NCI-H1048 (cell line): ENCODE results near the gene ESYT2.
"Not testable (repeated sequence)": the region's sequence is repeated elsewhere in the genome, so short reads cannot be mapped to it uniquely, and the experiment has no call there.

ENCODE experiments used
- DNase-seq: peaks from one replicate; lab custom pipeline; 2025; lab: John Stamatoyannopoulos, UW

The ESYT2 gene

GRCh38 chr7:158698657-158699195, 130.6 kb downstream of the ESYT2 start:
- DNase-seq, result no peak

GRCh38 chr7:158697597-158697996, 131.7 kb downstream of the ESYT2 start:
- not testable (repeated sequence) for DNase-seq

- no peak for DNase-seq
These were observed 133.4 kb downstream of the ESYT2 start for GRCh38 chr7:158695726-158696452.

GRCh38 chr7:158695056-158695455, 134.3 kb downstream of the ESYT2 start:
- DNase-seq, result no peak

- DNase-seq, result no peak
These were observed 134.7 kb downstream of the ESYT2 start for GRCh38 chr7:158694650-158695049.

GRCh38 chr7:158689488-158689887, 139.8 kb downstream of the ESYT2 start:
- DNase-seq, result no peak

GRCh38 chr7:158687406-158687805, 141.9 kb downstream of the ESYT2 start:
- DNase-seq, result no peak

GRCh38 chr7:158685693-158686092, 143.6 kb downstream of the ESYT2 start:
- DNase-seq, result no peak

GRCh38 chr7:158684329-158684728, 145.0 kb downstream of the ESYT2 start:
- no peak for DNase-seq

- DNase-seq, result no peak
These were observed 145.8 kb downstream of the ESYT2 start for GRCh38 chr7:158683541-158683940.

GRCh38 chr7:158682456-158682855, 146.9 kb downstream of the ESYT2 start:
- DNase-seq, result no peak
